Esophagus muscularis mucosa (tissue), 4 donors: ENCODE results near the gene CLEC16A. TPM values are rescaled to one million over a fixed set of nuclear protein-coding genes. Genes with fewer than 3 reads are reported as not detected.

Experiments used
- DNase-seq: peaks from one replicate; pipeline ENCODE4 v3.0.0-alpha.2; 2017; ENCODE audit errors: extremely low spot score
- H3K27ac ChIP-seq, 4 donors: fragments of 200-600 bp; sonication (generic); replicated peaks in 1 of 4; 1 replicate in 3 of 4; 2 replicates in 1 of 4; pipeline ENCODE4 v1.5.1; 2016 to 2019; ENCODE audit warnings: mild to moderate bottlenecking in 1 of 4
- H3K27me3 ChIP-seq, 4 donors: fragments of 200-600 bp; sonication (generic); one replicate each; pipeline versions ENCODE4 v1.5.1 to v1.6.0; 2016 to 2019
- H3K36me3 ChIP-seq, 4 donors: fragments of 200-600 bp; sonication (generic); one replicate each; pipeline ENCODE4 v1.5.1; 2016 to 2019
- H3K4me1 ChIP-seq, 4 donors: fragments of 200-600 bp; sonication (generic); one replicate each; pipeline ENCODE4 v1.5.1; 2016 to 2019
- H3K4me3 ChIP-seq, 4 donors: fragments of 200-600 bp; sonication (generic); 1 replicate in 2 of 4; 2 replicates in 2 of 4; pipeline ENCODE4 v1.5.1; 2016 to 2019; ENCODE audit warnings: mild to moderate bottlenecking in 4 of 4, moderate library complexity in 1 of 4
- H3K9me3 ChIP-seq, 4 donors: fragments of 200-600 bp; sonication (generic); 1 replicate in 3 of 4; 2 replicates in 1 of 4; pipeline ENCODE4 v1.5.1; 2016 to 2019
- CTCF ChIP-seq, 3 experiments: fragments of 200-600 bp in 2 of 3; fragments of 450-650 bp in 1 of 3; sonication (generic) in 2 of 3; IDR thresholded peaks; one replicate each; pipeline ENCODE4 v1.5.1; 2017 to 2019; ENCODE audit warnings: antibody characterized with exemption in 3 of 3, mild to moderate bottlenecking in 2 of 3, moderate library complexity in 1 of 3
- EP300 ChIP-seq: sonication (generic); formaldehyde crosslinking; IDR thresholded peaks from one replicate; pipeline ENCODE4 v1.6.1; 2017; ENCODE audit warnings: antibody characterized with exemption
- POLR2A ChIP-seq: fragments of 450-650 bp; IDR thresholded peaks from one replicate; pipeline ENCODE4 v1.6.1; 2017; ENCODE audit warnings: antibody characterized with exemption, moderate library complexity, mild to moderate bottlenecking, low read depth
- POLR2AphosphoS5 ChIP-seq, 2 donors: sonication (generic); formaldehyde crosslinking; IDR thresholded peaks; one replicate each; pipeline ENCODE4 v1.6.1; 2017; ENCODE audit warnings: antibody characterized with exemption in 2 of 2
- WGBS: methylation state at CpG from one replicate; pipeline ENCODE4 v1.1.5; 2018; 5-methylcytosine and 5-hydroxymethylcytosine counted together
- intact Hi-C: fragments of 100-400 bp; cut with DNase I; formaldehyde crosslinking; loops from one replicate; pipeline ENCODE4 v1.15.1; 2023
- total RNA-seq, 4 donors: library from RNA; depleted of rRNA; stranded (reverse); fragments of >200 nt; gene quantifications; one replicate each; pipeline versions ENCODE4 v1.1.0 to v1.2.1, GENCODE V29; 2016

CLEC16A gene
- total RNA-seq, 4 donors from 2014 or later, result 22.3 to 34.7 (median 29.2) TPM

GRCh38 chr16:11020388-11020787 is 76.0 kb downstream of the CLEC16A start:
- peak overlapping the region in 1 of 4 donors; percentile 6 for H3K27ac ChIP-seq
- DNase-seq, result no peak
- intact Hi-C loops, result no loop called here
- H3K9me3 ChIP-seq, result peaks cover 0 to under 1% (median 0%) of the 10 kb centered on the region in 4 donors
- TF ChIP-seq EP300 (no peak), POLR2AphosphoS5 (IDR thresholded peaks at IDR 0.05) (no peak), POLR2A (no peak), CTCF (IDR thresholded peaks at IDR 0.05) (no peak)
- H3K27me3 ChIP-seq, result no peaks in the 10 kb centered on the region
- H3K4me3 ChIP-seq, result no peak overlapping the region
- 90% methylated on average over 4 of the region's 4 CpGs for WGBS
- H3K36me3 ChIP-seq, result peaks cover 10 to 41% (median 30%) of the 10 kb centered on the region in 4 donors
- peaks cover 0 to 20% (median 8%) of the 10 kb centered on the region in 4 donors for H3K4me1 ChIP-seq

DNA sequence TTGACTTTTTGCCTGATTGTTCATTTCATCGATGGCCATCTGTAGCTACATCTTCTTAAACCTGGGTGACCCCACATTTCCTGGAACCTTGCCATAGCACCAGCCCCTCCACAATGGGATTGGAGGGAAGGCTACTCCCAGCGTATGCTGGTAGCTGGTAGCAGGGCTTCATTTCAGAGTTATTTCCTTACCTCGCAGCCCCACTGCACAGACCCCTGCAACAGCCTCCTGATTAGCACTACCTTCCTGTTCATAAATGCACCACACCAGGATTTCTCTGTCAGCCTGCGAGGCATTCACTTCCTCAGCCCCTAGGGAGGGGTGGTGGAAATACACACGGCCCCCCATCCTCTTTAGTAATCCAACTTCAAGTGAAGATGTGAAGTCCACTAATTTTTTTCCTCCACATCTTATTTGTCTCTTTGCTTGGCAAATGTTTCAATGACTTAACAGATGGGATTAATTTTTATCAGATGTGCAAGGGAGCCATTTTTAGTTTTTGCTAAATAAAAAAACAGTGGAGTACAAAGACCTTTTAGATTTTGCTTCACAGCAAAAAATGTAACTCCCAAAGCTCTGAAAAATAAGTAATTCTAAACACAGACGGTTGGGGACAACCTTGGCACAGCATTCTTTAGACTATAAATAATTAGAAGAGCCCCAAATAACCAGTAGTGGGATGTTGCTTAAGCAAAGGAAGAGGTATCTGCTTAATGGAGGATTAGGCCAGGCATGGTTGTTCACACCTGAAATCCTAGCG is 76.6 kb downstream of the CLEC16A start:
- Histone ChIP-seq H3K27ac (peak overlapping the region in 1 of 4 donors; percentile 6), H3K36me3 (peaks cover 16 to 47% (median 34%) of the 10 kb centered on the region in 4 donors), H3K27me3 (no peaks in the 10 kb centered on the region), H3K4me3 (no peak overlapping the region), H3K4me1 (peaks cover 0 to 20% (median 8%) of the 10 kb centered on the region in 4 donors), H3K9me3 (peaks cover 0 to 7% (median under 1%) of the 10 kb centered on the region in 4 donors)
- whole genome bisulfite sequencing, result 79% methylated on average over 7 of the region's 7 CpGs
- no peak for TF ChIP-seq CTCF (IDR thresholded peaks at IDR 0.05)
- no peak for TF ChIP-seq EP300
- TF ChIP-seq POLR2AphosphoS5 (IDR thresholded peaks at IDR 0.05), result no peak
- no peak for TF ChIP-seq POLR2A
- no peak for DNase-seq
- intact Hi-C loops, result no loop called here

GRCh38 chr16:11022002-11022401 is 77.6 kb downstream of the CLEC16A start:
- 100% methylated on average over 3 of the region's 3 CpGs for WGBS
- TF ChIP-seq EP300 (no peak), CTCF (IDR thresholded peaks at IDR 0.05) (no peak), POLR2A (no peak), POLR2AphosphoS5 (IDR thresholded peaks at IDR 0.05) (no peak)
- Histone ChIP-seq H3K4me1 (peaks cover 0 to 12% (median 4%) of the 10 kb centered on the region in 4 donors), H3K27me3 (no peaks in the 10 kb centered on the region), H3K9me3 (peaks cover 0 to 11% (median 2%) of the 10 kb centered on the region in 4 donors), H3K27ac (no peak overlapping the region), H3K4me3 (no peak overlapping the region), H3K36me3 (peaks cover 23 to 57% (median 43%) of the 10 kb centered on the region in 4 donors)
- intact Hi-C loops, result no loop called here
- DNase-seq, result no peak

- intact Hi-C loops, result no loop called here
- TF ChIP-seq EP300 (no peak), CTCF (IDR thresholded peaks at IDR 0.05) (no peak), POLR2A (no peak), POLR2AphosphoS5 (IDR thresholded peaks at IDR 0.05) (no peak)
- WGBS, result 93% methylated on average over 3 of the region's 3 CpGs
These were observed 79.1 kb downstream of the CLEC16A start for GRCh38 chr16:11023262-11024039.

More at GRCh38 chr16:11023262-11024039, 79.1 kb downstream of the CLEC16A start:
- no peaks in the 10 kb centered on the region for H3K27me3 ChIP-seq
- H3K4me3 ChIP-seq, result no peak overlapping the region
- H3K4me1 ChIP-seq, result peaks cover 0 to 8% (median 0%) of the 10 kb centered on the region in 4 donors
- no peak for DNase-seq
- peaks cover 0 to 20% (median 6%) of the 10 kb centered on the region in 4 donors for H3K9me3 ChIP-seq
- no peak overlapping the region for H3K27ac ChIP-seq
- peaks cover 27 to 70% (median 56%) of the 10 kb centered on the region in 4 donors for H3K36me3 ChIP-seq
